H9 (cell line): ENCODE data around the gene CENPM. TPM values are rescaled to one million over a fixed set of nuclear protein-coding genes. Genes with fewer than 3 reads are reported as not detected.

Experiments used
- DNase-seq: peaks from one replicate; pipeline ENCODE4 v3.0.0-alpha.2; 2017
- H2AFZ ChIP-seq: one replicate; pipeline ENCODE4 v1.6.1; 2013; ENCODE audit warnings: mild to moderate bottlenecking, low read length, control low read depth, moderate library complexity
- H2AK5ac ChIP-seq: 2 replicates; pipeline ENCODE4 v1.6.1; 2013; ENCODE audit warnings: low read length, control low read depth, mixed read lengths; ENCODE audit not compliant: insufficient read length
- H2BK120ac ChIP-seq: one replicate; pipeline ENCODE4 v1.6.1; 2013; ENCODE audit warnings: low read depth, mild to moderate bottlenecking, low read length, control low read depth, inconsistent platforms; ENCODE audit not compliant: poor library complexity, severe bottlenecking
- H2BK12ac ChIP-seq: 2 replicates; pipeline ENCODE4 v1.6.1; 2013; ENCODE audit warnings: low read length, control low read depth, mixed read lengths, low read depth; ENCODE audit not compliant: insufficient read length
- H2BK15ac ChIP-seq: 2 replicates; pipeline ENCODE4 v1.6.1; 2013; ENCODE audit warnings: low read depth, low read length, control low read depth
- H2BK20ac ChIP-seq: one replicate; pipeline ENCODE4 v1.6.1; 2013; ENCODE audit warnings: low read depth, mild to moderate bottlenecking, low read length, control low read depth, inconsistent platforms; ENCODE audit not compliant: poor library complexity, severe bottlenecking
- H2BK5ac ChIP-seq: 2 replicates; pipeline ENCODE4 v1.6.1; 2013; ENCODE audit warnings: low read length, control low read depth, mixed read lengths; ENCODE audit not compliant: insufficient read length
- H3K14ac ChIP-seq: 2 replicates; pipeline ENCODE4 v1.6.1; 2013; ENCODE audit warnings: low read length, control low read depth; ENCODE audit not compliant: insufficient read depth
- H3K18ac ChIP-seq: 2 replicates; pipeline ENCODE4 v1.6.1; 2013; ENCODE audit warnings: low read depth, mild to moderate bottlenecking, mixed read lengths, low read length, control low read depth; ENCODE audit not compliant: insufficient read length
- H3K23ac ChIP-seq: 2 replicates; pipeline ENCODE4 v1.6.1; 2013; ENCODE audit warnings: low read length, control low read depth, mixed read lengths, low read depth; ENCODE audit not compliant: insufficient read length
- H3K23me2 ChIP-seq: 2 replicates; pipeline ENCODE4 v1.6.1; 2013; ENCODE audit warnings: low read depth, mild to moderate bottlenecking, mixed read lengths, low read length, control low read depth; ENCODE audit not compliant: insufficient read length, poor library complexity, severe bottlenecking
- H3K27ac ChIP-seq: 2 replicates; pipeline ENCODE4 v1.5.1; 2013; ENCODE audit warnings: low read length, control low read depth, mixed read lengths, low read depth; ENCODE audit not compliant: insufficient read length
- H3K27me3 ChIP-seq: 2 replicates; pipeline ENCODE4 v1.6.1; 2013; ENCODE audit warnings: low read length, control low read depth, inconsistent platforms; ENCODE audit not compliant: insufficient read depth
- H3K4ac ChIP-seq: 2 replicates; pipeline ENCODE4 v1.6.1; 2013; ENCODE audit warnings: low read depth, mild to moderate bottlenecking, control low read depth, inconsistent platforms, low read length, moderate library complexity
- H3K4me1 ChIP-seq: 2 replicates; pipeline ENCODE4 v1.6.1; 2013; ENCODE audit warnings: low read length, control low read depth, inconsistent platforms; ENCODE audit not compliant: insufficient read depth
- H3K4me2 ChIP-seq: 2 replicates; pipeline ENCODE4 v1.6.1; 2013; ENCODE audit warnings: low read length, control low read depth, mixed read lengths; ENCODE audit not compliant: insufficient read length, insufficient read depth
- H3K56ac ChIP-seq: 2 replicates; pipeline ENCODE4 v1.6.1; 2013; ENCODE audit warnings: low read depth, mild to moderate bottlenecking, mixed read lengths, low read length, control low read depth; ENCODE audit not compliant: insufficient read length
- H3K79me1 ChIP-seq: 2 replicates; pipeline ENCODE4 v1.6.1; 2013; ENCODE audit warnings: low read depth, mild to moderate bottlenecking, moderate library complexity, low read length, control low read depth, inconsistent platforms; ENCODE audit not compliant: insufficient read depth, poor library complexity, severe bottlenecking
- H3K79me2 ChIP-seq: 2 replicates; pipeline ENCODE4 v1.6.1; 2013; ENCODE audit warnings: low read length, control low read depth, inconsistent platforms; ENCODE audit not compliant: insufficient read depth
- H3K9ac ChIP-seq: 2 replicates; pipeline ENCODE4 v1.6.1; 2013; ENCODE audit warnings: low read length, control low read depth, mixed read lengths; ENCODE audit not compliant: insufficient read length; ENCODE audit errors: extremely low read depth
- H3K9me3 ChIP-seq: one replicate; pipeline ENCODE4 v1.6.1; 2013; ENCODE audit warnings: low read depth, low read length, inconsistent platforms; ENCODE audit not compliant: control insufficient read depth
- H3T11ph ChIP-seq: one replicate; pipeline ENCODE4 v1.6.1; 2013; ENCODE audit warnings: mild to moderate bottlenecking, low read length, control low read depth, inconsistent platforms
- H4K20me1 ChIP-seq: one replicate; pipeline ENCODE4 v1.6.1; 2013; ENCODE audit not compliant: control insufficient read depth, insufficient read length, insufficient read depth
- H4K5ac ChIP-seq: 2 replicates; pipeline ENCODE4 v1.6.1; 2013; ENCODE audit warnings: low read depth, mild to moderate bottlenecking, mixed read lengths, low read length, control low read depth; ENCODE audit not compliant: insufficient read length
- H4K8ac ChIP-seq: replicated peaks from 2 replicates; pipeline ENCODE4 v1.6.1; 2013; ENCODE audit warnings: low read length, control low read depth, mixed read lengths, low read depth; ENCODE audit not compliant: insufficient read length
- H4K91ac ChIP-seq: 2 replicates; pipeline ENCODE4 v1.6.1; 2013; ENCODE audit warnings: low read depth, mild to moderate bottlenecking, moderate library complexity, mixed read lengths, low read length, control low read depth; ENCODE audit not compliant: insufficient read length
- H3K27ac Mint-ChIP-seq, 3 experiments: 2 replicates in 2 of 3; 3 replicates in 1 of 3; pipeline ENCODE4 v1.8.0; 2020 to 2021; ENCODE audit warnings: mixed read lengths in 3 of 3, mild to moderate bottlenecking in 1 of 3, moderate library complexity in 1 of 3
- H3K27me3 Mint-ChIP-seq: 2 replicates; pipeline ENCODE4 v1.8.0; 2021; ENCODE audit warnings: low read depth, mild to moderate bottlenecking, moderate library complexity, mixed read lengths
- H3K36me3 Mint-ChIP-seq, 3 experiments: 2 replicates in 2 of 3; 3 replicates in 1 of 3; pipeline ENCODE4 v1.8.0; 2020 to 2021; ENCODE audit warnings: low read depth in 3 of 3, mixed read lengths in 3 of 3; ENCODE audit not compliant: insufficient read depth in 1 of 3
- H3K4me1 Mint-ChIP-seq, 2 experiments: 2 replicates each; pipeline ENCODE4 v1.8.0; 2020; ENCODE audit warnings: mixed read lengths in 2 of 2
- H3K4me3 Mint-ChIP-seq, 2 experiments: 2 replicates in 1 of 2; 3 replicates in 1 of 2; pipeline ENCODE4 v1.8.0; 2020 to 2021; ENCODE audit warnings: mild to moderate bottlenecking in 2 of 2, mixed read lengths in 2 of 2, moderate library complexity in 1 of 2
- H3K9me3 Mint-ChIP-seq, 2 experiments: 2 replicates in 1 of 2; 3 replicates in 1 of 2; pipeline ENCODE4 v1.8.0; 2020; ENCODE audit warnings: mild to moderate bottlenecking in 2 of 2, mixed read lengths in 2 of 2, moderate library complexity in 1 of 2
- WGBS: extraction: QIAGEN DNeasy Blood & Tissue Kit; methylation state at CpG from one replicate; pipeline ENCODE4 v1.1.7; 2013; ENCODE audit warnings: missing lambda C conversion rate, low lambda C conversion rate, mixed read lengths; ENCODE audit not compliant: insufficient read length; ENCODE audit errors: extremely low coverage; 5-methylcytosine and 5-hydroxymethylcytosine counted together
- total RNA-seq: library from RNA; stranded (reverse); gene quantifications from 2 replicates; pipeline ENCODE4 v1.2.1, GENCODE V29; 2021
- TF ChIP-seq, protein P1 (sequence below): fragments of 200-600 bp; sonication (generic); conservative IDR thresholded peaks from 3 replicates; pipeline ENCODE4 v1.8.0; 2021; ENCODE audit warnings: antibody characterized with exemption, mild to moderate bottlenecking

CENPM gene
- total RNA-seq, 1 experiment from 2014 or later, result 36.5 TPM

GRCh38 chr22:41909310-41910049, 37.5 kb downstream of the CENPM start:
- Histone ChIP-seq H3K14ac (no peak overlapping the region), H3K27ac (no peak overlapping the region), H3K9ac (no peak overlapping the region), H3K23me2 (no peaks in the 10 kb centered on the region), H3K27me3 (peaks cover 35% of the 10 kb centered on the region), H3K79me2 (no peaks in the 10 kb centered on the region), H2BK120ac (no peak overlapping the region), H2AK5ac (no peak overlapping the region), H2AFZ (no peak overlapping the region), H3K9me3 (no peaks in the 10 kb centered on the region), H3K4ac (no peak overlapping the region), H3K4me1 (peaks cover 2% of the 10 kb centered on the region; the same call in 1 of the 2 replicates), H3K4me2 (no peak overlapping the region), H2BK12ac (no peak overlapping the region), H3K79me1 (no peaks in the 10 kb centered on the region), H3K23ac (no peak overlapping the region), H4K91ac (no peak overlapping the region), H2BK20ac (no peak overlapping the region), H3T11ph (no peak overlapping the region), H2BK15ac (no peak overlapping the region), H3K56ac (no peak overlapping the region), H3K18ac (no peak overlapping the region), H4K20me1 (no peaks in the 10 kb centered on the region), H4K8ac (no peak overlapping the region), H2BK5ac (no peak overlapping the region), H4K5ac (no peak overlapping the region)
- H3K27me3 Mint-ChIP-seq, result peaks cover 54% of the 10 kb centered on the region
- peaks cover 7 to 24% (median 18%) of the 10 kb centered on the region in 3 experiments for H3K36me3 Mint-ChIP-seq
- TF ChIP-seq, protein P1, sequence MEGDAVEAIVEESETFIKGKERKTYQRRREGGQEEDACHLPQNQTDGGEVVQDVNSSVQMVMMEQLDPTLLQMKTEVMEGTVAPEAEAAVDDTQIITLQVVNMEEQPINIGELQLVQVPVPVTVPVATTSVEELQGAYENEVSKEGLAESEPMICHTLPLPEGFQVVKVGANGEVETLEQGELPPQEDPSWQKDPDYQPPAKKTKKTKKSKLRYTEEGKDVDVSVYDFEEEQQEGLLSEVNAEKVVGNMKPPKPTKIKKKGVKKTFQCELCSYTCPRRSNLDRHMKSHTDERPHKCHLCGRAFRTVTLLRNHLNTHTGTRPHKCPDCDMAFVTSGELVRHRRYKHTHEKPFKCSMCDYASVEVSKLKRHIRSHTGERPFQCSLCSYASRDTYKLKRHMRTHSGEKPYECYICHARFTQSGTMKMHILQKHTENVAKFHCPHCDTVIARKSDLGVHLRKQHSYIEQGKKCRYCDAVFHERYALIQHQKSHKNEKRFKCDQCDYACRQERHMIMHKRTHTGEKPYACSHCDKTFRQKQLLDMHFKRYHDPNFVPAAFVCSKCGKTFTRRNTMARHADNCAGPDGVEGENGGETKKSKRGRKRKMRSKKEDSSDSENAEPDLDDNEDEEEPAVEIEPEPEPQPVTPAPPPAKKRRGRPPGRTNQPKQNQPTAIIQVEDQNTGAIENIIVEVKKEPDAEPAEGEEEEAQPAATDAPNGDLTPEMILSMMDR, result no peak
- H3K9me3 Mint-ChIP-seq, result no peaks in the 10 kb centered on the region; a peak in 2 of 5 replicates
- WGBS, result no CpG with 5 or more reads among the region's 55 CpGs
- H3K27ac Mint-ChIP-seq, result no peak overlapping the region
- H3K4me3 Mint-ChIP-seq, result peak overlapping the region in 1 of 2 experiments; percentile 60; a peak in 2 of 5 replicates
- H3K4me1 Mint-ChIP-seq, result peaks cover 9 to 21% of the 10 kb centered on the region in 2 experiments
- peak; percentile 59 for DNase-seq
